ENCODE data around the gene ELL2.

DNA sequence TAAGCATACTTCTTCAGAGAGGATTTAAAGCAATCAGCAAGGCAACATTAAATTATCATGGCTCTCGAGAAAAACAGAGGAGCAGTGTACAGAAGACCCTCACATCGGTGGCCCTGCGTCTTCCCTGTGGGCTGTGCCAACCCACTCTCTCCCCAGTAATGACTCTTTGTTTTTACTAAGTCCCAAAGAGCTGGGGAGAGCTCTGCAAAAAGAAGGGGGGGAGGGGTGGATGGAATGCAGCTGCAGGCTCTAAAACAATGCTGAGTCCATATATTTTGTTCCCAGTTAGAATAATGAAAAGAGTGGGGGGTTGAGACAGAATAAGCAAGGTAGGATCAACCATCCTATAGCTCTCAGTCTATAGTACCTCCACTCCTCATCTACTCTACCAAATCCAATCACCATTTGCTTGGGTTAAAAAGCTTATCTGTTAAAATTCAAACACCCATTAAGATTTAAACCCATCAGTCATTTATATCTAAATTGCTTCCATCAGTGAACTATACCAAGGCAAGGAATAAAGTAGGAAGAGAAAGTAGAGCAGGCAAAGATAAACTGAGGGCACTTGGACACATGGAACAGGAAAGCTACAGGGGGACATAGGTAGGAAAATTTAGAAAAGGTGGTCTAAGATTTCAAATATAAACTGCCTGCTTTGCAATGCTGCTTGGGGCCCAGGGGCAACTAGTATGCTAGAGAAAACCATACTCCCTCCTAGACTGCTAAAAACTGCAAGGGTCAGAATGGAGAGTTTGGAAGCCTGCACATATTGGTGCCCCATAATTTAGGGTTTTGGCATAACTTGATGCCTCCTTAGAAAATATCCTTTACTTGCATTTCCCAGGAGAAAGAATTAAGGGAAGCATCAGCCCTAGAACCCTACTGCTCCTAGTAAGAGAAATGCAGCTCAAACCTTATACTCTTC is 20.6 kb downstream of the ELL2 start:
- TF ChIP-seq, protein P1, sequence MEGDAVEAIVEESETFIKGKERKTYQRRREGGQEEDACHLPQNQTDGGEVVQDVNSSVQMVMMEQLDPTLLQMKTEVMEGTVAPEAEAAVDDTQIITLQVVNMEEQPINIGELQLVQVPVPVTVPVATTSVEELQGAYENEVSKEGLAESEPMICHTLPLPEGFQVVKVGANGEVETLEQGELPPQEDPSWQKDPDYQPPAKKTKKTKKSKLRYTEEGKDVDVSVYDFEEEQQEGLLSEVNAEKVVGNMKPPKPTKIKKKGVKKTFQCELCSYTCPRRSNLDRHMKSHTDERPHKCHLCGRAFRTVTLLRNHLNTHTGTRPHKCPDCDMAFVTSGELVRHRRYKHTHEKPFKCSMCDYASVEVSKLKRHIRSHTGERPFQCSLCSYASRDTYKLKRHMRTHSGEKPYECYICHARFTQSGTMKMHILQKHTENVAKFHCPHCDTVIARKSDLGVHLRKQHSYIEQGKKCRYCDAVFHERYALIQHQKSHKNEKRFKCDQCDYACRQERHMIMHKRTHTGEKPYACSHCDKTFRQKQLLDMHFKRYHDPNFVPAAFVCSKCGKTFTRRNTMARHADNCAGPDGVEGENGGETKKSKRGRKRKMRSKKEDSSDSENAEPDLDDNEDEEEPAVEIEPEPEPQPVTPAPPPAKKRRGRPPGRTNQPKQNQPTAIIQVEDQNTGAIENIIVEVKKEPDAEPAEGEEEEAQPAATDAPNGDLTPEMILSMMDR (IDR thresholded peaks at IDR 0.05), result no peak
- TF ChIP-seq POLR2A (IDR thresholded peaks at IDR 0.05), result no peak

Measured in heart left ventricle (tissue), 13 donors.